ENCODE data around the gene MT4. TPM values are rescaled to one million over a fixed set of nuclear protein-coding genes. Genes with fewer than 3 reads are reported as not detected.
A peak's percentile ranks its signal among the peaks of the same experiment; 100 is the strongest.

Gene MT4
- total RNA-seq, 1 experiment from 2014 or later = not detected

- ChIA-PET POLR2A (no interaction called here), CTCF (no interaction called here)
- no peak for TF ChIP-seq CTCF (IDR thresholded peaks at IDR 0.05; ENCODE audit: insufficient read depth in 1 of 2, low read depth in 1 of 2, low read length in 1 of 2, severe bottlenecking in 1 of 2, unreplicated experiment in 1 of 2)
- no peak overlapping the region for H3K27ac Mint-ChIP-seq (ENCODE audit: unreplicated experiment)
- intact Hi-C loops (cut with micrococcal nuclease; ENCODE audit: unreplicated experiment) = no loop called here
- no peak overlapping the region for H3K4me3 Mint-ChIP-seq (ENCODE audit: unreplicated experiment)
- DNase-seq = no peak
- no peaks in the 10 kb centered on the region for H3K36me3 Mint-ChIP-seq (ENCODE audit: insufficient read depth, unreplicated experiment)
- H3K4me1 Mint-ChIP-seq (ENCODE audit: low read depth, unreplicated experiment) = no peaks in the 10 kb centered on the region
- no peaks in the 10 kb centered on the region for H3K9me3 Mint-ChIP-seq (ENCODE audit: unreplicated experiment)
- H3K9me3 ChIP-seq = peaks cover 5% of the 10 kb centered on the region; the same call in 1 of the 2 replicates
- no peaks in the 10 kb centered on the region for H3K27me3 ChIP-seq (replicated peaks; ENCODE audit: control insufficient read depth, insufficient read depth, low read length)
- H3K36me3 ChIP-seq (ENCODE audit: control insufficient read depth, insufficient read depth, low read length) = no peaks in the 10 kb centered on the region
- H3K27me3 Mint-ChIP-seq (ENCODE audit: insufficient read depth, unreplicated experiment) = peaks cover 10% of the 10 kb centered on the region
- BruUV-seq (replicated peaks) = no TSS peak
- H3K4me1 ChIP-seq = no peaks in the 10 kb centered on the region
- H3K4me3 ChIP-seq (ENCODE audit: low read depth, low read length) = no peak overlapping the region
Observed at GRCh38 chr16:56594292-56594619, 29.4 kb downstream of the MT4 start.

- Mint-ChIP-seq H3K27me3 (ENCODE audit: insufficient read depth, unreplicated experiment) (peaks cover 11% of the 10 kb centered on the region), H3K27ac (ENCODE audit: unreplicated experiment) (no peak overlapping the region), H3K4me3 (ENCODE audit: unreplicated experiment) (no peak overlapping the region), H3K4me1 (ENCODE audit: low read depth, unreplicated experiment) (peaks cover 8% of the 10 kb centered on the region), H3K9me3 (ENCODE audit: unreplicated experiment) (no peaks in the 10 kb centered on the region), H3K36me3 (ENCODE audit: insufficient read depth, unreplicated experiment) (no peaks in the 10 kb centered on the region)
- ChIA-PET POLR2A (no interaction called here), CTCF (interaction anchor here (0.6 to 2.3 kb wide), 21 partner anchors 8 to 244 kb away, joined by 3 to 31 read pairs (median 4); partner anchors contain the start of genes BBS2, MT1A, MT1H and MT2A)
- H3K36me3 ChIP-seq (ENCODE audit: control insufficient read depth, insufficient read depth, low read length) = no peaks in the 10 kb centered on the region
- DNase-seq = peak; percentile 53 to 58
- H3K4me3 ChIP-seq (ENCODE audit: low read depth, low read length) = no peak overlapping the region
- BruUV-seq (replicated peaks) = no TSS peak
- intact Hi-C loops (cut with micrococcal nuclease; ENCODE audit: unreplicated experiment) = loop anchor here (1.0 kb wide), 2 partner anchors 23 to 86 kb away; no protein-coding TSS in a partner anchor
- no peaks in the 10 kb centered on the region for H3K9me3 ChIP-seq
- no peaks in the 10 kb centered on the region for H3K27me3 ChIP-seq (replicated peaks; ENCODE audit: control insufficient read depth, insufficient read depth, low read length)
- peak; percentile 67 to 84 for TF ChIP-seq CTCF (IDR thresholded peaks at IDR 0.05; ENCODE audit: insufficient read depth in 1 of 2, low read depth in 1 of 2, low read length in 1 of 2, severe bottlenecking in 1 of 2, unreplicated experiment in 1 of 2)
- no peaks in the 10 kb centered on the region for H3K4me1 ChIP-seq
Observed at GRCh38 chr16:56600398-56600999, 35.6 kb downstream of the MT4 start.

GRCh38 chr16:56601325-56601724 is 36.5 kb downstream of the MT4 start:
- H3K9me3 Mint-ChIP-seq (ENCODE audit: unreplicated experiment) = no peaks in the 10 kb centered on the region
- H3K4me1 Mint-ChIP-seq (ENCODE audit: low read depth, unreplicated experiment) = peaks cover 8% of the 10 kb centered on the region
- H3K4me3 Mint-ChIP-seq (ENCODE audit: unreplicated experiment) = no peak overlapping the region
- intact Hi-C loops (cut with micrococcal nuclease; ENCODE audit: unreplicated experiment) = no loop called here
- no TSS peak for BruUV-seq (replicated peaks)
- H3K36me3 Mint-ChIP-seq (ENCODE audit: insufficient read depth, unreplicated experiment) = no peaks in the 10 kb centered on the region
- Histone ChIP-seq H3K9me3 (no peaks in the 10 kb centered on the region), H3K27me3 (replicated peaks; ENCODE audit: control insufficient read depth, insufficient read depth, low read length) (no peaks in the 10 kb centered on the region), H3K36me3 (ENCODE audit: control insufficient read depth, insufficient read depth, low read length) (no peaks in the 10 kb centered on the region), H3K4me3 (ENCODE audit: low read depth, low read length) (no peak overlapping the region), H3K4me1 (no peaks in the 10 kb centered on the region)
- H3K27ac Mint-ChIP-seq (ENCODE audit: unreplicated experiment) = no peak overlapping the region
- ChIA-PET POLR2A (interaction anchor here (0.6 kb wide), 1 partner anchor 169 kb away, joined by 3 read pairs; no protein-coding TSS in a partner anchor), CTCF (interaction anchor here (0.6 to 2.3 kb wide), 10 partner anchors 16 to 357 kb away, joined by 3 to 31 read pairs (median 5); partner anchors contain the start of genes BBS2 and MT1A)
- no peak for TF ChIP-seq CTCF (IDR thresholded peaks at IDR 0.05; ENCODE audit: insufficient read depth in 1 of 2, low read depth in 1 of 2, low read length in 1 of 2, severe bottlenecking in 1 of 2, unreplicated experiment in 1 of 2)
- H3K27me3 Mint-ChIP-seq (ENCODE audit: insufficient read depth, unreplicated experiment) = peaks cover 11% of the 10 kb centered on the region
- DNase-seq = no peak

All from Caco-2 (cell line).